ENCODE data around the gene DLX4. TPM values are rescaled to one million over a fixed set of nuclear protein-coding genes. Genes with fewer than 3 reads are reported as not detected.

DLX4 gene
- total RNA-seq, 1 donor from 2014 or later = not detected

DNA sequence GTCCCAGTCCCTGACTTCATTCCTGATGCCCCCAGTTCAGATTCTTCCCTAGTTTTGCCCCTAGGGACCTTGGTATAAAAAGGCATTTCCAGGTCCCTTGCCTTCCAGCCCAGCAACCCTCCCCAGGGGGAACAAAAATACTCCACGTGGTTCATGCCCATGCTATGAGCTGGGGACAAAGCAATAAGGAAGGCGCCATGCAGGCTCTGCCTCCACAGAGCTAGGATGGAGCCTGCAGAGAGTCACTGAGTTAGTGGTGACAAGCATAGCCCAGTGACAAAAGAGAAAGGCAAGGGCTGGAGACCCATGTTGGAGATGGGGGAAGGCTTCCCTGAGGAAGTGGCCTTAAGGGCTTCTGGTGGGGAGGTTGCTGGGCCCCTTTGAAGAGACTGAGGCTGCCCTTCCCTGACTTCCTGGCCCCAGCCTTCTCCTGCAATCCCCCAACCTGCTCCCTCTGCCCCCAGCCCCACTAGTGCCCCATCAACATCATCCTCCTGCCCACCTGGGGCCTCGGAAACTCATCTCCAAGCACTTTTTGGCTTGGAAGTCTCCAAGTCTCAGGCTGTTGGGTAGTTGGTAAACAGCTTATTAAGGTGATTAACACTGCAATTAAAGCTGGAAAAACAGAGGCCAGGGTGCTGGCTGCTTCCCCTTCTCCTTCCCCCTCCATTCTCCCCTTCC lies 16.5 kb downstream of the DLX4 start:
- Histone ChIP-seq H3K27me3 (no peaks in the 10 kb centered on the region), H3K9me3 (no peaks in the 10 kb centered on the region), H3K4me1 (peaks cover 0 to 4% of the 10 kb centered on the region in 2 donors), H3K4me3 (no peak overlapping the region), H3K27ac (no peak overlapping the region), H3K36me3 (no peaks in the 10 kb centered on the region)
- TF ChIP-seq, protein P1, sequence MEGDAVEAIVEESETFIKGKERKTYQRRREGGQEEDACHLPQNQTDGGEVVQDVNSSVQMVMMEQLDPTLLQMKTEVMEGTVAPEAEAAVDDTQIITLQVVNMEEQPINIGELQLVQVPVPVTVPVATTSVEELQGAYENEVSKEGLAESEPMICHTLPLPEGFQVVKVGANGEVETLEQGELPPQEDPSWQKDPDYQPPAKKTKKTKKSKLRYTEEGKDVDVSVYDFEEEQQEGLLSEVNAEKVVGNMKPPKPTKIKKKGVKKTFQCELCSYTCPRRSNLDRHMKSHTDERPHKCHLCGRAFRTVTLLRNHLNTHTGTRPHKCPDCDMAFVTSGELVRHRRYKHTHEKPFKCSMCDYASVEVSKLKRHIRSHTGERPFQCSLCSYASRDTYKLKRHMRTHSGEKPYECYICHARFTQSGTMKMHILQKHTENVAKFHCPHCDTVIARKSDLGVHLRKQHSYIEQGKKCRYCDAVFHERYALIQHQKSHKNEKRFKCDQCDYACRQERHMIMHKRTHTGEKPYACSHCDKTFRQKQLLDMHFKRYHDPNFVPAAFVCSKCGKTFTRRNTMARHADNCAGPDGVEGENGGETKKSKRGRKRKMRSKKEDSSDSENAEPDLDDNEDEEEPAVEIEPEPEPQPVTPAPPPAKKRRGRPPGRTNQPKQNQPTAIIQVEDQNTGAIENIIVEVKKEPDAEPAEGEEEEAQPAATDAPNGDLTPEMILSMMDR (IDR thresholded peaks at IDR 0.05) = no peak
- intact Hi-C loops (cut with DNase I) = no loop called here
- DNase-seq (ENCODE audit: low spot score in 2 of 2) = no peak

DNA sequence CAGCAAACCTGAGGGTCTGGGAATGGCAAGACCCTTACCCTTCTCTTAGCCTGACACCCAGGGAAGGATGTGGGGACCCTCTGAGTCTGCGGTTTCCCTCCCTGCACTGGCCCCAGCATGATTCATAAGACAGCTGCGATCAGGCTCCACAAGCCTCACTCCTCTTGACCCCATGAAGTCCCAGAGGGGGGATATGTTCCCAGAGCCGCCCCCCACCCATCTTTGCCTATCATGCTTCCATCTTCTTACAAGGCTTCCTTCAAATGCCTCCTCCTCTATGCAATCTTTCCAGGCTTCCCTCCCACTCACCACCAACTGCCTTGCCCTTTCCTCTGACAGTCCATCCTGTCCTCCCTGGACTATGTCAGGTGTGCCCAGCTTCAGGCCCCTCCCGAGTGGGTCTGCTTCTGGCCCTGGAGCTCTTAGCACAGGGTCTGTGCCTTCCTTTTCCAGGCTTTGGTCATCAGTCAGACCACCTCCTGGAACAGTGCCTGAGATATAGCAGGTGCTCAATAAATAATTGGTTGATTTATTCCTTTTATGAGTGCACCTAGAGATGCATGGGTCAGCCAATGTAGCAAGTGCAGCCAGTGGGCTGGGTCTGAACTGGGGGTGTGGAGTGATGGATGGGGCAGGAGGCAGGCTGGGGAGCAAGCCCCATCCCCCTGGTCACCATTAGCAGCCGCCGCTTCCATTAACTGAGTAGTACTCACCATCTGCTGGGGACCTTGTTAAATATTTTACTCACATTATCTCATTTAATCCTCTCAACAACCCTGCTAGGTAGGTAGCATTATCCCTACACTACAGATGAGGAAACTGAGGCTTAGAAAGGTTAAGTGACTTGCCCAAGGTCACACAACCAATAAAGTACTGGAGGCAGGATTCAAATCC lies 17.7 kb downstream of the DLX4 start:
- Histone ChIP-seq H3K27me3 (no peaks in the 10 kb centered on the region), H3K4me3 (no peak overlapping the region), H3K4me1 (peaks cover 0 to 4% of the 10 kb centered on the region in 2 donors), H3K9me3 (no peaks in the 10 kb centered on the region), H3K36me3 (no peaks in the 10 kb centered on the region), H3K27ac (no peak overlapping the region)
- intact Hi-C loops (cut with DNase I) = no loop called here
- TF ChIP-seq, protein P1 (IDR thresholded peaks at IDR 0.05) = no peak
- no peak for DNase-seq (ENCODE audit: low spot score in 2 of 2)

DNA sequence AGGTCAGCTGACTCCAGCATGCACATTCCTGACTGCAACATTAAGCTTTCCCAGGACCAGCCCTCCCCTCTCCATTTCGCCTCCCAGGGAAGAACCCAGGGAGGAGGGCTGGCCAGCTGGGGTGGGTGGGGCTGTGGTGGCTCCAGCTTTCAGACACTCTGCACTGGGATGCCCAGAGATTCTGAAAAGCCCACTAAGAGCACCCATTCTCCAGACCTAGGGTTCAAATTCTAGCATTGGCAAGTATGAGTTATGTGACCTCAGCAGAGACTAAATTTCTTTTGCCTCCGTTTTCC lies 18.2 kb downstream of the DLX4 start:
- intact Hi-C loops (cut with DNase I) = no loop called here
- DNase-seq (ENCODE audit: low spot score in 2 of 2) = no peak
- Histone ChIP-seq H3K4me3 (no peak overlapping the region), H3K4me1 (peaks cover 0 to 4% of the 10 kb centered on the region in 2 donors), H3K9me3 (no peaks in the 10 kb centered on the region), H3K27me3 (no peaks in the 10 kb centered on the region), H3K27ac (no peak overlapping the region), H3K36me3 (no peaks in the 10 kb centered on the region)
- TF ChIP-seq, protein P1 (IDR thresholded peaks at IDR 0.05) = no peak

DNA sequence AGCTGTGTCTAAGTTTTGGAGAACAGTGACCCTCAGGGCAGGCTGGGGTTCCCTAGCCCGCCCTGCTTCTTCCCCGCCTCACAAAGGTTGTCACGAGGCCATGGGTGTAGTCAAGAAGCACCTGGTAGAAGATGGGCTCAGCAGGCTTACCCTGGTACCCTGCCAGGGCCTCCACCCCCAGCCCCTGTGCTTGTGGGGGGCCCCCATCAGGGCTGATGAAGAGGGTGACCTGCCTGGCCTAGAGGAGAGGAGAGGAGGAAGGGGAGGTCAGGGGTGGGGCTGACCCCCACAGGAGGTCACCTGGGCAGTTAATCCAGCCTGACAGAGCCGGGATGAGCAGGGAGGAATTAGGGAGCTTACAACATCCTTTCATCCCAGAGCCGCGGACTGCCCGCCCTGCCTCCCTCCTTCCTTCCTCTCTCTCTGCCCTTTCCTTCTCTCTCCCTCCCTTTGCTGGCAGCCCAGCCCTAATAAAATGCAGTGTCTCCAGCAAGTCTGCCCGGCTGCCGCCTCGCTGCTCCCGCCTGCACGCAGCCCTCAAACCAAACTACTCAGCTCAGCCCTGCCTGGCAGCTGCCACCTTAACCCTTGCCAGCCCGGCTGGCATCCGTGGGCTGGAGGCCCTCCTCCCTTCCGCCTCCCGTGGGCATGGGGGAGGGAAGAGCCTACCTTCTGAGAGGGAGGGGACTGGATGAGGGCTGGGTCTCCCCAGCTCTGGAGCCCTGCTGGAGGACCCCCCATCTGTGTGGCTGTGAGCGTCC lies 18.9 kb downstream of the DLX4 start:
- no peaks in the 10 kb centered on the region for H3K27me3 ChIP-seq
- TF ChIP-seq, protein P1 (IDR thresholded peaks at IDR 0.05) = no peak
- H3K36me3 ChIP-seq = no peaks in the 10 kb centered on the region
- intact Hi-C loops (cut with DNase I) = no loop called here
- peaks cover 0 to 4% of the 10 kb centered on the region in 2 donors for H3K4me1 ChIP-seq
- no peak for DNase-seq (ENCODE audit: low spot score in 2 of 2)
- H3K4me3 ChIP-seq = no peak overlapping the region
- no peak overlapping the region for H3K27ac ChIP-seq
- no peaks in the 10 kb centered on the region for H3K9me3 ChIP-seq

DNA sequence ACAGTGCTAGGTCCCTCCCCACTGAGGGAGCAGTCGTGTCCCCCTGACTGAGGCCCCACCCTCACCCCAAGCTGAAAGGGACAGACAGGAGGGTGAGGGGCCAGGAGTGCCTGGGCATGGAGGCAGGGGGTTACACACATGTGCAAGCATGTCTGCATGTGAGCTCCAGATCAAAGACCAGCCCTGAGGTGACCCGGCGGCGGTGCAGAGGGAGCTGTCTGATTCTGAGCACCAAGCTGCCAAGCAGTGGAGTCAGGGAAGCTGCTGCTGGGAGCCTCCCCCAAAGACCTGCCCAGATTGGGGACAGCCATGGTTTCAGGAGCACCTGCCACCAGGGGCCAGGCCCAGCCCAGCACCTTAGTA lies 20.5 kb downstream of the DLX4 start:
- intact Hi-C loops (cut with DNase I) = no loop called here
- DNase-seq (ENCODE audit: low spot score in 2 of 2) = no peak
- no peak overlapping the region for H3K4me3 ChIP-seq
- TF ChIP-seq, protein P1 (IDR thresholded peaks at IDR 0.05) = no peak
- peaks cover 4 to 11% of the 10 kb centered on the region in 2 donors for H3K4me1 ChIP-seq
- peaks cover 5% of the 10 kb centered on the region for H3K27me3 ChIP-seq
- no peaks in the 10 kb centered on the region for H3K36me3 ChIP-seq
- H3K27ac ChIP-seq = no peak overlapping the region
- no peaks in the 10 kb centered on the region for H3K9me3 ChIP-seq

All from ascending aorta (tissue), 2 donors.